HUDEP-2 (cell line): Measurements from ENCODE around the gene CFAP65.

Source experiments
- DNase-seq, 76 experiments: peaks; one replicate each; lab custom pipeline; 2025; ENCODE audit not compliant: unreplicated experiment in 76 of 76; lab: John Stamatoyannopoulos, UW

The CFAP65 gene

DNA sequence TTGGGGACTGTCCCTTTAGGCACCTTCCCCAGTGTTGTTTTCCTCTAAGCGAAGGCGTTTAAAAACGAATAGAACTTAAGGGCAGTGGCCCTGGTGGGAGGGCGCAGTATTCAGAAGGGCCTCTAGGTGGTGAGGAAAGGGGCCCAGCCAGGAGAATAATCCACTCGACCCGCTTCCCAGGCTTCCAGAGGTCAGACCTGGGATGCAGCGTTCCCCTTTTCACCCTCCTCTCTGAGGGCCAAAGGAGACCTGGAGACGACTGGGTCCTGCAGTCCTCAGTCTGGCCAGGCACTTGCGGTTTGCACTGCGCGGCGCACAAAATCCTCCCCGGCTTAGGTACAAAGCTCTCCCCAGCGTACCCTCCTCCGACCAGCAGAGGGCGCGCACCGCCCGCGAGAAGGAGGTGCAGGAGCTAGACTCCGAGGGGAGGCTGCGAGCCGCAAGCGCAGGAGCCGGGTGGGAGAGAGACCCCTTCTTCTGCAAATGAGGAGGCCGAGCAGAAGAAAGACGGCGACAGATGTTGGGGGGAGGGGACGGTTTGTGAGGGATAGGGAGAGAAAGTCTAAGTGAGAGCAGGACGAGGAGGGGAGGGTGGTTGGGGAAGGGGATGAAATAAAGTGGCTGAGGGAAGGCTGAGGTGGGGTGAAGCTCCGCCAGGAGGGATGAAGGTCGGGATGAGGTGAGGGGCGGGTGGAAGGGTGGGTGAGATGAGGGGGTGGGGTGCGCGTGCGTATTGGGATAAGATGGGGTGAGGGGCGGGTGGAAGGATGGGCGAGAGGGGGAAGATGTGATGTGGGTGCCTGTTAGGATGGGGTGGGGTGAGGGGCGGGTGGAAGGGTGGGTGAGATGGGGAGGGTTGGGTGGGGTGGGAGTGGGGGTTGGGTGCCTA lies 61.2 kb downstream of the CFAP65 start:
- peak in 69 of 76 experiments; percentile 4 to 83 (median 63) for DNase-seq

DNA sequence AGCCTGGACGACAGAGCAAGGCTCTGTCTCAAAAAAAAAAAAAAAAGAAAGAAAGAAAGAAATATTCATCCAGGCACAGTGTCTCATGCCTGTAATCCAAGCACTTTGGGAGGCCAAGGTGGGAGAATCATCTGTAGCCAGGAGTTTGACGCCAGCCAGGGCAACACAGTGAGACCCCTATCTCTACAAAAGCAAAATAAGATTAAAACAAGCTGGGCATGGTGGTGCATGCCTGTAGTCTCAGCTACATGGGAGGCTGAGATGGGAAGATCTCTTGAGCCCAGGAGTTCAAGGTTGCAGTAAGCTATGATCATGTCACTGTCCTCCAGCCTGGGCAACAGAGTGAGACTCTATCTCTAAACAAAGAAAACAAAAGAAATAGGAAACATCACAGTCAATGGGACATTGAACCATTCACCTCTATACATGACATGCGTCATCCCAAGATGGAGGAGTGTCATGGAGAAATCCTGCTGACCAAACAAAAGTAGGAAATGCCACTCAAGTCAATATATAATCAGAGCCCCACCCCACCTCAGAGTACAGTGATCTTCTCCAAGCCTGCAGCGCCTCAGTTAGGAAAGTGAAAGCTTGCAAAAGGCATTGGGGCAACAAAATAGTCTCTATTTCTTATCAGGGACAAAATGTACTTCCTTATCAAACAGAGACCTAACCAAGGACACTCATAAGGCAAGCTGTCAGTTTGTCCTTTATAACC lies 66.1 kb downstream of the CFAP65 start:
- DNase-seq: no peak

DNA sequence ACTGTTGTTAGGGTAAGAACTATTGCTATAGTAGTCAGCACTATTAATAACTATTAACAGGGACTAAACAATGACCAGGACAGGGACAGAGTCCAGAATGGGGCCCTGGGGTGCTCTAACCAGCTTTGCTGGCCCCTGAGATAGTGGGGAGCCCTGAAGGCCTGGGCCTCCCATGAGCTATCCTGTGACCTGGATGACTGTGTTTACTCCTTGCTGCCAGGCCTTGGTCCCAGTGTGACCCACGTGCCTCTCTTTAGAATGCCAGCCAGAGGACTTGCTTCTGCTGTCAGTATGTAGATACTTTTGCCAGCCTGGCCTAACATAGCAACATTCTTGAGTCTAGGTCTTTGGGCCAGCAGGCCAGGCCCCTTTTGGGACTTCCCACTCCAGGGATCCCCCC lies 70.4 kb downstream of the CFAP65 start:
- DNase-seq: no peak

DNA sequence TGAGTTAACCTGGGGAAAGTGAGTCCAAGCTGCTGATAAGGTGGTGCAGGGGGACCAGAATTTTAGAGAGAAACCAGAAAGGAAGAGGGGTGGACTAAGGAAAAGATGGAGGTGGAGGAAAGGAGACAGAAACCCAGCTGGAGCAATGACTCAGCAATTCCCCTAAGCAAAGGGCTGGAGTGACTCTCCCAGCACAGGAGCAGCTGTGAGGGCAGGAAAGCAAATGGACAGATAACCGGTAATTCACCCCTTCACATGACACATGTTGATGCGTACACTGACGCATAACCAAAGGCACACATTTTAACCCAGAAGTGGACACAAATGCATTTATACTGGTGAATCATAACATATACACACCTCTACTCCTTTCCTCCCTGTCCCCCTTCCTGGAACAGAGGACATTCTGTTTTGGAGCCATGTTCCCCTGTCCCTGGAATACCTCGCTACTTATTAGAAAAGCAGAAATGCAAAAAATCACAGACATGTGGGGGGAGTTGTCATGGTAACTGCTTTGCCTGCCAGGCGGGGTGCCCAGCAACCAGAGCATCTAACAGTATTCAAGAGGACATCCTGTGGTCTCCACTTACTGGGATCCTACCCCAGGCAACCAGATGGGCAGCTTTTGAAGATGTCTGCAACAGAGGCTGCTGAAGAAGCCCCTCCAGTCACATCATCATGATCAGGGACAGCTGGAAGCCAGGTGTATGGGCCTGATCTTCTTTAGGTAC lies 77.1 kb downstream of the CFAP65 start:
- DNase-seq: no peak

DNA sequence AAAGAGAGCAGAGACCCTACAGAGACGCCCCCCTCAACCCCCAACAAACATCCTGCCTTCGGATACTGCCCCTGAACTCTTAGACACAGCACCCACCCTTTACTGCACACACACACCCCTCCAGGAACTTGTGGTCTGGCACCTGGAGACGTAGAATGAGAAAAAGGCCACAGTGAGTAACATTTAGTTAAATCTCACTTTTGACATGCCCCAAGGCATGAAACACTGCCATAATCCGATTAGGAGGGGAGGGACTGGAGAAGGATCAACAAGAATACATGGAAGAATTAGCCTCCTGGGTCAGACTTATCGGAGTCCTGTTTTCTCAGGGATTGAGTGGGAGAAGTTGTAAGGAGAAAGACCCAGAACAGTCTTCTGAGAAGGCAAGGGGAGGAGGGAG lies 77.7 kb downstream of the CFAP65 start:
- DNase-seq: no peak

DNA sequence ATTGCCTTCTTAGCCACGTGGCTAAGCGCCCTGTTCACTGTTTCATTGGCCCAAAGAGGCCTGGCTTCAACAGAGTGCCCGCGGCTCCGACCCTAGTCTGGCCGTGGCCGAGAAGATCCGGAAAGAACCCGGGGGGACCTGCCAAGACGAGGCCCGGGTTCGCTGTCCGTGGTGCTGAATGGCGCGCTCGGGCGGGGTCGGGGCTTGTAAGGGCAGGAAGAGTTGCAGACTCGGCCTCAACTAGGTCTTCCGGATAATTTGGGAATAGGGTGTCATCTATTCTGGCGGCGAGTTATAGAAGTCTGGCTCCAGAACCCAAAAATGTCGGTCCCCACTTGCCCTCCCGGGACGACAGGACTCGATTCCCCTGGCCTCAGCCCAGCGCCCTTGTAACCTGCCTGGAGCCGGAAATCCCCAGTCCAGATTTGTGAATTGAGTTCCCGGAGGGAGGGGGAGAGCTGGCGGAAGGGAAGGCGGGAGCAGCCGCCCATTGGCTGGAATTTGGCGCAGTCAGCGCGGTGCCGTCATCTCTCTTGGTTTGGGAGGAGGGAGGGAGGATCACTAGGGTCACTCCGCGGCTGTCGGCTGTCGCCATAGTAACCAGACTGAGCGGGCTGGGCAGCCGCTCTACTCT lies 78.3 kb downstream of the CFAP65 start:
- peak in 44 of 76 experiments; percentile 2 to 70 (median 31) for DNase-seq

DNA sequence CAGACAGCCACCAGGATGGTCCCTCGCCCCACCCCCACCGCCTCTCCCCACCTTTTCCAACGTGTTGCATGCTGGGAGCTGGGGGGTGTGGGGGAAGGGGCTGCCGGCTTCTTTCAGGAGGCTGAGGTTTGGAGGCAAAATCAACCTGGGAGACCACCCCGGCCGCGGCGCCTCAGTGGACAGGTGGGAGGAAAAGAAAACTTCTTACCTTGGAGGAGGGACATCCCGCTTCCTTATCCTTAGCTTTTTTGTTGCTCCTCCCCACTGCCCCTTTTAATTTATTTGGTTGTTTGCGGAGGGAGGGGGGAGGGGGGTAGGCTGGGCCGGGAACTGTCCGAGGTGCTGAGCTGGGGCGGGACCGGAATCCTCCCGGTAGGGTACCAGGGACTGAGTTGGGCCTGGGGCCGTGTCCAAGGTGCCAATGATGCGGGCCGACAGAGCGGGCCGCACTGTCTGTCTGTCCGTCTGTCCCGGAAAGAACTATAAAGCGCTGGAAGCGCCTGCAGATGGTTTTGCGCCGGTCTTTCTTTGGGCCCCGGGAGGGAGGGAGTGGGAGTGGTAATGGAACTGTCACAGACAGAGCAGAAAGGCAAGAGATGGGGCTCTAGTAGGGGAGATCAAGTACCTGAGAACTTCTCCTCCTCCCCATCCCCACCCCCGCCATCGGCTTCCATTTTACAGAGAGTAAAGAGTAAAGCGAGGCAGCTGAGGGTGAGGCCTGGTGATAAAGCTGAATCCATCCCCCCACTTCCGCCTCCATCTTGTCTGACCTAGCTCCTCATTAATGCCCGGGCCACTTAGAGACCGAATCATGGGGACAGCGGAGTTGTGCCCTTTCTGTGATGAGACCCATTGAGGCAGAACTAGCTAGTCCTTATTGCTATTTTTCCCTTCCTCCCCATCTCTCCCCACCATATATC lies 79.4 kb downstream of the CFAP65 start:
- DNase-seq: peak in 6 of 76 experiments; percentile 2 to 34 (median 16)

DNA sequence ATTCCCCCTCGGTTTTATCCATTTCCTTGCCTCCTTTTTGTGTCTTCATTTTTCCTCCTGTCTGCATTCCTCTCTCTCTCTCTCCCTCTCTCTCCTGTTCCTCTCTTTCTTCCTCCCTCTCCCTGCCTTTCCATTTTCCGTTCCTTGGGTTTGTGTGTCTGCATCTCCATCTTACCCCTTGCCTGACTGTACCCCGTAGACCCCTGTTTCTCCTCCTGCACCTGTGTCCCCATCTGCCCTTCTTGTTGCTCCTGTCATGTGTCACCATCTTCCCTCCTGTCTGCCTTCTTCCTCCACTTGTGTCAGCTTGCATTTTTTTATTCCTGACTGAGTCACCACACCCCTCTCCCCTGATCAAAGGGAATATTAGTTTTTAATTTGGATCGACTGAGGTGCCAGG lies 80.1 kb downstream of the CFAP65 start:
- no peak for DNase-seq

DNA sequence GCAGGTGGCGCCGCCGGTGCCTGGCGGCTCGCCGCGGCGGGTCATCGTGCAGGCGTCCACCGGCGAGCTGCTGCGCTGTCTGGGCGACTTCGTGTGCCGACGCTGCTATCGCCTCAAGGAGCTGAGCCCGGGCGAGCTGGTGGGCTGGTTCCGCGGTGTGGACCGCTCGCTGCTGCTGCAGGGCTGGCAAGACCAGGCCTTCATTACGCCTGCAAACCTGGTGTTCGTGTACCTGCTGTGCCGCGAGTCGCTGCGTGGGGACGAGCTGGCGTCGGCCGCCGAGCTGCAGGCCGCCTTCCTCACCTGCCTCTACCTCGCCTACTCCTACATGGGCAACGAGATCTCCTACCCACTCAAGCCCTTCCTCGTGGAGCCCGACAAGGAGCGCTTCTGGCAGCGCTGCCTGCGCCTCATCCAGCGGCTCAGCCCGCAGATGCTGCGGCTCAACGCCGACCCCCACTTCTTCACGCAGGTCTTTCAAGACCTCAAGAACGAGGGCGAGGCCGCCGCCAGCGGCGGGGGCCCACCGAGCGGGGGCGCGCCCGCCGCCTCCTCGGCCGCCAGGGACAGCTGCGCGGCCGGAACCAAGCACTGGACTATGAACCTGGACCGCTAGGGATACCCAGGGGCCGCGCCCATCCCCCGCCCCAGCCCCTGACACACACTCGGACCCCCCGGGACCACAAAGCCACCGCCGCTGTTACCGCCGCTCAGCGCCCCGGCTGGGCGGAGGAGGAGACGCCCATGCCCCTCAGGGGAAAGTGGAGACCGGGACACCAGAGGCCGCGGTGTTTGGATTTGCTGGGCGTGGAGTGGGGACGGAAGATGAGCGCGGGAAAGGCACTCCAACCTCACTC lies 80.8 kb downstream of the CFAP65 start:
- no peak for DNase-seq

DNA sequence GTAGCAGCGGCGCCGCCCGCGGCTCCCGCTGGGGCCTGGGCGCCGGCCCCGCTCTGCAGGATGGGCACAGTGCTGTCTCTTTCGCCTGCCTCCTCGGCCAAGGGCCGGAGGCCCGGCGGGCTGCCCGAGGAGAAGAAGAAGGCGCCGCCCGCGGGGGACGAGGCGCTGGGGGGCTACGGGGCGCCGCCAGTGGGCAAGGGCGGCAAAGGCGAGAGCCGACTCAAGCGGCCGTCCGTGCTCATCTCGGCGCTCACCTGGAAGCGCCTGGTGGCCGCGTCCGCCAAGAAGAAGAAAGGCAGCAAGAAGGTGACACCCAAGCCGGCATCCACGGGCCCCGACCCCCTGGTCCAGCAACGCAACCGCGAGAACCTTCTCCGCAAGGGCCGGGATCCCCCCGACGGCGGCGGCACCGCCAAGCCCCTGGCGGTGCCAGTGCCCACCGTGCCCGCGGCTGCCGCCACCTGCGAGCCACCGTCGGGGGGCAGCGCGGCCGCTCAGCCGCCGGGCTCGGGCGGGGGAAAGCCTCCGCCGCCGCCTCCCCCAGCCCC lies 81.5 kb downstream of the CFAP65 start:
- no peak for DNase-seq

DNA sequence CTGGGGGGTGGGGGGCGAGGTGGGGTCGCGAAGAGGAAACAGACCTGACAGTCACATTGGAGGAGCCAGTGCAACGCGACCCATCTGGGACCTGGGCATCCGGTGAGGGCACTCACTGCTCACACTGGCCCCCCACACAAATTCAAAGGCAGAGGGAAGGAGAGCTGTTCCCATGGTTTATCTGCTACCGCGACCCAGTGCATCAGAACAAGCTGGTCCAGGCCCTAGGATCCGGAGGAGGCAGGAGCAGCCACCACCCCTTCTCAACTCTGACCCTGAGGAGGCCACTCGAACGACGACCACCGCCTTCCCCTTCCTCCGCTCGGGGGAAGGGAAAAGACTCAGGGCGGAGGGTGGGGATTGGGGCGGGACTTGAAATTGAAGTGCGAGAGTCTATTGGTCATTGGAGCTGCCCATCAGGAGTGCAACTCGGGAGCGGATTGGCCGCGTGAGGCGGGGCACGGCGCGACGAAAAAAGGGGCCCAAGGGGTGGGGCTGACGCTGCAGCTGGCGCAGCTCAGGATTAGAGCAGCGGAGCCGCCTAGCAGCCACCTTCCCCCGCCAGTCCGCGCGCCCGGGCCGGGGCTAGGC lies 82.1 kb downstream of the CFAP65 start, which contains the start of gene CDK5R2:
Gene CDK5R2 (plus strand): TSS at position 526 of the 591 bp plus-strand sequence. CDS start 155 bp downstream, outside the sequence.
- DNase-seq: peak in 74 of 76 experiments; percentile 4 to 86 (median 68)

DNA sequence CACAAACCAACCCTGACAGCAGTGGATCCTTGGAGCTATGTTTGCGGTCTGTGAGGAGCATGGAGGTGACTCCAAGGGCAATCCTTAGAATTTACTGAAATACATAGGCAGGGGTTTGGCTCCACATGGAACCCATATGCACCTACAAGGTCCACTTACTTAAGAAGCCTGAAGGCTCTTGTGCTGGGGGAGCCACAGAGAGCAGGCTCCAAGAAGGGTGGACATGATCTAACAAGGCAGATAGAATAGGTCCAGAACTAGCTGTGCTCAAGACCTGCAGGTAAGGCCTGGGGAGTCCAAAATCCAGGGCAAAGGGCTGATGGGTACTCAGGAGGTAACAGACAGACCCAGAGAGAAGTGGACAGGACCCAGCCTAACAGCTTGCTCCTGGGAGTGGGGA lies 83.0 kb downstream of the CFAP65 start:
- DNase-seq: no peak

DNA sequence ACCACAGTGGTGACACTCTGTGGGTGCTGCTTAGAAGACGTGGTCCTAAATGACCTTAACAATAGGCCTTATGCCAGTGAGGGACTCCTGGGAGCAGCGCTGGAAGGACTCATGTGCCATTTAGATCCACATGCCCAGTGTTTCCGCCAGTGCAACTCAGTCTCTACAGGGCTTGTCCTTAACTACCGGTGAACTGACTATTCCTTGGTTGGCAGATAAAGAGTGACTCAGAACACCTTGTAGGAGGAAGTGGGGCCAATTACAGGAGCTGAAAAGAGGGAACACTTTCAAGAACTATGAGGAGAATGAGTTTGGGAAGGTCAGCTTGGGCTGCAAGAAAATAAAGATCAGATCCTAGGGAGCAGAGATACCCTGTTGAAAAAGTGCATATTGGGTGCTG lies 83.6 kb downstream of the CFAP65 start:
- DNase-seq: no peak

DNA sequence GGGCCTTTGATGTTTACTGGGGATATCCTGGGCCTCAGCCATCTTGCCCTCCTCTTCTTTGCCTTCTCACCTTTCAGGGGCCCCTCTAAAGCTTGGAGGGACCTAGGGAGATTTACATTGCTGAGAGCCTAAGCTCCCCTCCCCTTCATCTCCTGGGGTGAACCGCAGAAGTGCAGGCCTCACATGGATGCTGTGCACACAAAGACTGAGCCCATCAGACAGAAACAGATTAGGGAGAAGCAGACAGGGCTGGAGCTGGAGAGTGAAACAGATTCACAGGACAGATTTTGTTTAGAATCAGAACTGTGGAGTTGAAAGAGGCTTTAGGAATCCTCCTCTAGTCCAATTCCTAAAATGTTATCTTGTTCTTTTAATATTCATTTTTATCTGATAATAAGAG lies 85.3 kb downstream of the CFAP65 start:
- DNase-seq: no peak

DNA sequence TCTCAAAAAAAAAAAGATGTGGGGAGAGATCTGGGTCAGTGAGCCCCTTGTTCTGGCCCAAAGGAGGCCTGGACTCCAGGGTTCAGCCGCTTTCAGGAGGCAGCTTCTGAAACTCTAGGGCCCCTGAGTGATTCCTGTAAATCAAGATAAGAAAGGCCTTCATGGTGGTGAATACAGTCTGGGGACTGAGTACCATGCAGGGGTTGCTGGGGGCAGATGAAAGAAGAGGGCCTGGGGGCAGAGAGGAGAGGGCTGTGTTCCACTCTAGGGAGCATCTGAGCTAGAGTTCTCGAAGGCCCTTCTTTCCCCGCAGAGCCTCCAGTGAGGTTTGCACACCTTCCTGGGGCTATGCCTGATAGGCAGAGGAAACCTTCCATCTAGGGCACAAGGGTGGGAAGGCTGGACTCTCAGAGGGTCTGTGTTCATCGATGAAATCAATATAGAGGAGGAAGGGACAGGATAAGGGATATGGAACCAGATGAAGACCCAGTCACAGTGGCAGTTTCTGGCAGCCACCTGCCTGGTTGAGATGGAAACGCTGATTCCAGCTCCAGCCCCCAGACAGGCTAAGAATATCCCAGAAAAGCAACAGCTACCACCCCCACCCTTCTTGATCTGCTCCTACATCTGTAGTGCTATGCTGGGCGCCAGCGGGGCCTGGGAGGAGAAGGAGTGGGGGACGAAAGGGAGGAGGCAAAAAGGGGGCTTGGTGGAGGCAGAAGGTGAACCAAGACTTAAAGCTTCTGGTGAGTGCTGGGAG lies 86.6 kb downstream of the CFAP65 start:
- DNase-seq: no peak

DNA sequence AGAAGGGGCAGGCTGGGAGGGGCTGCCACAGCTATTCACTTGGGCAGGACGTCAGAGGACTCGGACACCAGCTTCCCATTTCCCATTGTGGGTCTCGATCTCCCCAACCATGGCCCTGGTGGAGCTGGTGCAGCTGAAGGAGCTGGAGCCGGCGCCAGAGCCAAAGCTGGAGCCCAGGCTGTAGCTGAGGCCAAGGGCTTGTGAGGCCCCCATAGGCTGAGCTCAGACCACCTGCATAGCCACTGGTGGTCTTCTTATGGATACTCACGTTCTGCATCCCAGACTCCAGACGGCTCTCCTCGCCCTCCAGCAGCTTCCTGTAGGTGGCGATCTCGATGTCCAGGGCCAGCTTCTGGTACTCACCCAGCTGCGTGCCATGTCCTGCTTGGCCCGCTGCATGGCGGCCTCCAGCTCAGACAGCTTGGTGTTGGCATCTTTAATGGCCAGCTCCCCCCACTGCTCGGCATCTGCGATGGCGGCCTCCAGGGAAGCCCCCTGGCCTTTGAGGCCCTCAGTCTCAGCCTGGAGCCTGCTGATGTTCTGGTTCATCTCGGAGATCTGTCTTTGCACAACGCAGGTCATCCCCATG lies 87.9 kb downstream of the CFAP65 start:
- DNase-seq: peak in 3 of 76 experiments; percentile 10 to 15 (median 12)
